ENCODE results near the gene BDP1. TPM values are rescaled to one million over a fixed set of nuclear protein-coding genes. Genes with fewer than 3 reads are reported as not detected.
A peak's percentile ranks its signal among the peaks of the same experiment; 100 is the strongest.
"Not testable (repeated sequence)": the region's sequence is repeated elsewhere in the genome, so short reads cannot be mapped to it uniquely, and the experiment has no call there.

Gene BDP1
- polyA plus RNA-seq, 1 experiment = 3.7 TPM

DNA sequence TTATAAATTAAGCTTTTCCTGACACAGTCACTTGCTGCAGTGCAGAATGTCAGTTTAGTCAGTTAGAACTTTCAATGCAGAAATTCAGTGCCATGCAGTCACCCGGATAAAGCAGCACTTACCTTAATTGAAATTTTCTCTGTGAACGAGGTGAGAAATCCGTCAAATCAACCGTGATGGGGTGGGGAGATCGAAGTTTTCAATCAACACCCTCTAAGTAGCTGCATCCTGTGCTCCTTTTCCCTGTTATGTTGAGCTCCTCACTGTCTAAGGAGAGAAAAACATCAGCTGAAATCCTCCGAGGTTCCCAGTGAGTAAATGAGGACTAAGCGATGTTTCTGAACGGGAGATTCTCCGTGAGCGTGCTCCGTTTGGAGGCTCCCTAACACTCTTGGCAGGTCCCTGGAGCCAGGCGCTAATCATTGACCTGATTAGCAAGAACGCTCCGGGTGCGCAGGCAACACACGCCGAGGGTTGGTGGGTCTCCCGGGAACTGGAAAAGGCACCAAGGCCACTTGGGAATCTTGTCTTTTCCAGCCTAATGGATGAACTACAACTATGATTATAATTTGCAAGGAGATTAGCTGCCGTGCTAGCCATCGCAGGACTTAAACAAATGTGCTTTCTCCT is 9.8 kb upstream of the BDP1 start:
- H3K36me3 ChIP-seq (ENCODE audit: control insufficient read depth, insufficient read depth, low read length); POLR2A ChIA-PET; H3K27me3 ChIP-seq (ENCODE audit: control insufficient read depth, insufficient read depth, low read length); DNase-seq (ENCODE audit: low read depth); H3K4me3 ChIP-seq (ENCODE audit: low read depth, low read length); CTCF ChIA-PET: not testable (repeated sequence)

DNA sequence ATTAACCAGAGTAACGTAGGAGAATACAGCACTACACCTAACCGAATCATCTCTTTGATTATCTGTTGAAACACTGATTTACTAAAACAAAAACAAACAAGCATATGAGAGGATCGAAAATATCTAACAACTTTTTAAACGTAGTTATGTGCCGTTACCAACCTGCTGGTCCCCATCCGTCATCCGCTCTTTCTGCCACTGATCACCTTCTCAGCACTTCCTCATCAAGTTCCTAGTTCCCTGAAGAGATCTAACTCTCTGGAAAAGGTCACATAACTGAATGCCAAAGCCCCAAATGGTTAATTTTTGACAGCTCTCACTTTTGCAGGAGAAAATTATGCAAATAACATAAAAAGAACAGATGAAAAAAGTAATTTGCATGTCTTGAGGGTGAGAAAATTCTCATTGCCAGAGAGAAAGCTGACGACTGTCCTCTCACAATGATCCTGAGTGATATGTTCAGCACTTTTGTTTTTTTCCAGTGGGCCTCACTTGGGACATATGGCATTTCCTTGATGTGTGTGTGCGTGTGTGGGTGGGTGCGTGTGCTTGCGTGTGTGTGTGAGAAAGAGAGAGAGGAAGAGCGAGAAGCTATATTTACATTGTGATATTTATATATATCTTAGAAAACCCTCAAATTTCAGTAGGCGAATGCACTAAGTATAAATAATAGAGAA is 8.8 kb upstream of the BDP1 start:
- CTCF ChIA-PET = not testable (repeated sequence)

DNA sequence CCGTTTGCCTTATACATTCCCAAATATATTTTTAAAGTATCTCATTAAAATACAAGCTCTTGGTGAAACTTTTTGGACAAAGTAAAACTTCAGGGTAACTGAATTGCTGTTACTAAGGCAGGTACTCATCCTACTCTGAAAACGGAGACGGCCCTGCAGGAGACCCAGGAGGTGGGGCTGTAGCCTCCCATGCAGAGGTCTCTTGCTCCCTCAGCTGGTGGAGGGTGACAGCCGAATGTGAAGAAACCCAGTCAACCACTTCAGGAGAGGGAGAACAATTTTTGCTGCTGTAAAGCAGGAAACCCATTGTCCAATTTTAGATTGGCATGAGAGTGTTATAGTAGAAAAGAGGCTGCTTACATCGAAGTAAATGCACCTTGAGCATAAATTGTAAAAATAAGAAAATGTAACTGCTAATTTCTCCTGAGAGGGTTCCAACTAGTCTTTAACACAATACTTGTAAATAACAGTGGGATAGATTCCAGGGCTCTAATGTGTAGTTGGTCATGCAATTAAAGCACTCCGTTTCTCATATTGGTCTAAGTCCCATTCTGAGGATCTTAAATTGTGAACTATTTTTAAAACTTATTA is 8.1 kb upstream of the BDP1 start:
- POLR2A ChIA-PET; CTCF ChIA-PET; H3K36me3 ChIP-seq (ENCODE audit: control insufficient read depth, insufficient read depth, low read length); DNase-seq (ENCODE audit: low read depth); H3K4me3 ChIP-seq (ENCODE audit: low read depth, low read length); H3K27me3 ChIP-seq (ENCODE audit: control insufficient read depth, insufficient read depth, low read length): not testable (repeated sequence)
- peak; percentile 35; the same call in 1 of the 2 replicates for TF ChIP-seq CTCF (IDR thresholded peaks at IDR 0.05; ENCODE audit: insufficient read depth, low read depth, low read length)

More for the DNA sequence above, 8.8 kb upstream of the BDP1 start:
- DNase-seq (ENCODE audit: low read depth); H3K27me3 ChIP-seq (ENCODE audit: control insufficient read depth, insufficient read depth, low read length); H3K4me3 ChIP-seq (ENCODE audit: low read depth, low read length); POLR2A ChIA-PET; H3K36me3 ChIP-seq (ENCODE audit: control insufficient read depth, insufficient read depth, low read length): not testable (repeated sequence)

GRCh38 chr5:71452876-71453275 is 2.6 kb upstream of the BDP1 start:
- TF ChIP-seq CTCF (IDR thresholded peaks at IDR 0.05; ENCODE audit: insufficient read depth, low read depth, low read length) = no peak
- 0 out of 2 replicates have a peak, but pooled peaks cover 2% of the 10 kb centered on the region for H3K27me3 ChIP-seq (ENCODE audit: control insufficient read depth, insufficient read depth, low read length)
- ChIA-PET POLR2A (no interaction called here), CTCF (no interaction called here)
- no peak for DNase-seq (ENCODE audit: low read depth)
- no peaks in the 10 kb centered on the region for H3K36me3 ChIP-seq (ENCODE audit: control insufficient read depth, insufficient read depth, low read length)
- H3K4me3 ChIP-seq (ENCODE audit: low read depth, low read length) = no peak overlapping the region

GRCh38 chr5:71454913-71455312 is 538 bp upstream of the BDP1 start:
- no peak for TF ChIP-seq CTCF (IDR thresholded peaks at IDR 0.05; ENCODE audit: insufficient read depth, low read depth, low read length)
- Histone ChIP-seq H3K4me3 (ENCODE audit: low read depth, low read length) (peak overlapping the region; percentile 78), H3K36me3 (ENCODE audit: control insufficient read depth, insufficient read depth, low read length) (no peaks in the 10 kb centered on the region), H3K27me3 (ENCODE audit: control insufficient read depth, insufficient read depth, low read length) (0 out of 2 replicates have a peak, but pooled peaks cover 2% of the 10 kb centered on the region)
- ChIA-PET POLR2A (no interaction called here), CTCF (no interaction called here)
- DNase-seq (ENCODE audit: low read depth) = no peak

DNA sequence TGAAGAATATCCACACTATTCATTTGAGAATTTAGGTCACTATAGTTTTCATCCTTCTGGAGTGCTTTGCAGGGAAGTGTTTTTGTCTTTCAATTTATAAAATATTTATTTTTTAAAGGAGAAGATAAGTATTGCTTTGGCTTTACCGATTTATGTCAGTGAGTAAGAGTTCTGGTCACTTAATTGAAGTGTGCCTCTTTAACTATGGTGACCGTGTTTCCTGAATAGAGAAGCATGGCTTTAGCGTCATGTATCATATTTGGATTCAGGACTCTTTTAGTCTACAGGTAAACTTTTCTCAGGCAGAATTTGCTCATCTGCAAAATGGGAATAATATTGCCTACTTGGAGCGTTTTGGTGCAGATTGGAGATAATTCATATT is 902 bp downstream of the BDP1 start:
- H3K27me3 ChIP-seq (ENCODE audit: control insufficient read depth, insufficient read depth, low read length) = 0 out of 2 replicates have a peak, but pooled peaks cover 2% of the 10 kb centered on the region
- H3K4me3 ChIP-seq (ENCODE audit: low read depth, low read length) = peak overlapping the region; percentile 78
- POLR2A ChIA-PET = no interaction called here
- no peak for TF ChIP-seq CTCF (IDR thresholded peaks at IDR 0.05; ENCODE audit: insufficient read depth, low read depth, low read length)
- DNase-seq (ENCODE audit: low read depth) = no peak
- CTCF ChIA-PET = no interaction called here
- H3K36me3 ChIP-seq (ENCODE audit: control insufficient read depth, insufficient read depth, low read length) = no peaks in the 10 kb centered on the region; the same call in 1 of the 2 replicates
